OCI-M1 (cell line): ENCODE measurements around the gene BPTF.
"Not testable (repeated sequence)": the region's sequence is repeated elsewhere in the genome, so short reads cannot be mapped to it uniquely, and the experiment has no call there.

Source experiments
- DNase-seq: peaks from one replicate; lab custom pipeline; 2025; lab: John Stamatoyannopoulos, UW

BPTF gene

GRCh38 chr17:67974185-67974584, 148.9 kb downstream of the BPTF start:
- no peak for DNase-seq

DNA sequence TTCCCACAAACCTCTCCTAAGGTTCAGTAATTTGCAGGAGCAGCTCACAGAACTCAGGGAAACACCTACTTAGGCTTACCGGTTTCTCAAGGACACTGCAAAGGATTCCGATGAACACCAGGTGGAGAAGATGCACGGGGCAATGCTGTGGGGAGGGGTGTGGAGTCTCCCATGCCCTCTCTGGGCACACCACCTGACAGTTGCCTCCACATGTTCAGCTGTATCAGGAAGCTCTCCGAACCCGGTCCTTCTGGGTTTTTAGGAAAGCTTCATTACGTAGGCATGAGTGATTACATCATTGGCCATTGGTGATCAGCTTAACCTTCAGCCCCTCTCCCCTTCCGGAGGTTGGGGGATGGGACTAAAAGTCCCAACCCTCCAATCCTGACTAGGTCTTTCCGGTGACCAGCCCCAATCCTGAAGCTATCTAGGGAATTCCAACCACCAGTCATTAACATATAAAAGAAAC, 149.3 kb downstream of the BPTF start:
- DNase-seq, result no peak

GRCh38 chr17:67976306-67976705, 151.0 kb downstream of the BPTF start:
- not testable (repeated sequence) for DNase-seq

DNA sequence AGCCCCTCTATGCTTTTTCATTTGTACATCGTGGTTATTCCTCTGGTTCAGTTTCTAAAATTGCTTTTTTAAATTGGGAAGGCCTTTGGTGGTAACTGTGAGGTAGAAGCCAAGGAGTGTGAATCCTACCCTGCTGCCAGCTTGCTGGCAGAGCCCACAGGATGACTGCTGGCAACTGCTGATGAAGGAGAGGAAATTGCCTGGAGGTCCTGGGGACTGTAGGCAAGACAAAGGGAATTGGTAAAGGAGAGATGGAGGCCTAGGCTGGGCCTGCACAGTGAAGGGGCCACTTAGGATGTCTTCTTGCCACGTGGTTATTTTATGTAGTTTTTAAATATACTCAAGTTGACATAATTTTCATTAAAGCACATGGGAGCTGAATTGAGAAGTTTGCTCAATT, 155.2 kb downstream of the BPTF start:
- no peak for DNase-seq

GRCh38 chr17:67980883-67981282, 155.6 kb downstream of the BPTF start:
- DNase-seq, result not testable (repeated sequence)

DNA sequence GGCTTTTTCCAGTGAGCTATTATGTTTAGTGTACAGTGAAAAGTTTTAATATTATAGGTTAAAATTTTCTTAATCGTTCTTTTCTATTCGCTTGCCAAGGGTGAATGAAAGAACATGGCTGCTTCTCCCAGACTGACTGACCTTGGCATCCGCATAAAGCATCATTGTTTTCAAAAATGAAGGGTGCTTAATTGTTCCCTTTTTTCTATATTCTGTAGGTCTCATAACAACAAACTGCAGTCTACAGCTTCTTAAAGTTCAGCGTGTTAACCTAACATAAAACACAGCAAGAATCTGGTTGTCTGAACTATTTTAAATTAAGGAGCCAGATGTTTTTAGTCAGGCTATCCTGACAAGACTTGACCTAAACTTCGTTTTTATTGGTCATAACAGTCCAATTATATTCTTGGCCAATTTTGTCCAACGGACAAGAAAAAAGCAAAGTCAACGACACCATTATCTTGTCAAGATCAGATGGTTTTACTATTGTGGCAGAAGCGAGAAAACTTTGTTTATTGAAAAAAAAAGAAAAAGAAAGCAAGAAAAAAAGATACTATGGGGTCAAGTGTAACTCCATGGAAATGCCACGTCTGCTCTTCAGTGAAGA, 156.8 kb downstream of the BPTF start:
- no peak for DNase-seq

GRCh38 chr17:67982686-67983382, 157.5 kb downstream of the BPTF start:
- DNase-seq, result no peak

DNA sequence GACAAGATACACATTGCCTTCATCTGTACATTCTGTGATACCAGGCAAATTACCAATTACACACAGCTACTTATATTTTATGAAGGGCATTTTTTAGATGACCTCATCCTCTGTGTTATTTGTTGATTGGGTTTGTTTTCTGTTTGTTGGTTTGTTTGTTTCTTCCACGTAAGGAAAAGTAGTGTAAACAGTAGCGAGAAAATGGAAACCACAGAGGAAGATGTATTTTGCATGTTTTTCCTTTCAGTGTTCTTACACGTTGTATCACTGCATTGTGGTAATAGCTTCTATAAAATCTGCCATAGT, 158.0 kb downstream of the BPTF start:
- DNase-seq, result no peak

GRCh38 chr17:67990909-67991308, 165.6 kb downstream of the BPTF start:
- DNase-seq, result no peak

DNA sequence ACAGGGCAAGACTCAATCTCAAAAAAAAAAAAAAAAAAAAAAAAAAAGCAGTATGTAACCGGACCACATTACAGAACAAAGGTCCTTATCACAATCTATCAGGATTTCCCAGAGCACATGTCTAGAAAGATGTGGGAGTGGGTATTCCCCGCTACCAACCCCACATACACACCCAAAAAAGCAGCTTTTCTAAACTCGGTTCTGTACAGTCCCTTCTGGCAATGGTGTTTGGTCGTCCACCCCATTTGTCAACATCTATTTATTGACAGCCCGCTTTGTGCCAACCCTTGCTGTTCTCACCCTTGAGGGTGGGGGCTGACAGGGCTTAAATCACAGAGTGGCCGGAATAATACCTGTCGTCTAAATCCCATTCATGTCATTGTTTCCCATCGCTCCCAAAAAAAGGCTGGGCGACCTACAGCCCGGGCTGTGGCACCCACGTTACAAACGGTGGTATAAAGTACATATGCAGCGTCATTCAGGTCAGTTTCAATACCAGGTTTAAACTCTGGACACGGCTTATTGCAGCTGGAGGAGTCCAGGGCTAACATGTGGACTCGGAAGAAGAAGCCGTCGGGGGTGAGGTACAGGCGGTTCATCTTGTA, 167.3 kb downstream of the BPTF start:
- peak; percentile 64 for DNase-seq

GRCh38 chr17:67993153-67993997, 168.1 kb downstream of the BPTF start:
- peak; percentile 84 for DNase-seq

- DNase-seq, result no peak
These were observed 168.7 kb downstream of the BPTF start for GRCh38 chr17:67993998-67994361.

- peak; percentile 35 for DNase-seq
These were observed 169.7 kb downstream of the BPTF start for GRCh38 chr17:67994817-67995569.

- peak; percentile 25 for DNase-seq
These were observed 170.4 kb downstream of the BPTF start for GRCh38 chr17:67995570-67996263.

- DNase-seq, result not testable (repeated sequence)
These were observed 171.2 kb downstream of the BPTF start, which contains the start of gene C17orf58 for GRCh38 chr17:67996301-67997171. Gene C17orf58, minus strand, starts transcription at chr17:67996469. Its CDS starts 271 bp downstream, at chr17:67996198.

GRCh38 chr17:67998466-67998865, 173.2 kb downstream of the BPTF start:
- DNase-seq, result no peak

DNA sequence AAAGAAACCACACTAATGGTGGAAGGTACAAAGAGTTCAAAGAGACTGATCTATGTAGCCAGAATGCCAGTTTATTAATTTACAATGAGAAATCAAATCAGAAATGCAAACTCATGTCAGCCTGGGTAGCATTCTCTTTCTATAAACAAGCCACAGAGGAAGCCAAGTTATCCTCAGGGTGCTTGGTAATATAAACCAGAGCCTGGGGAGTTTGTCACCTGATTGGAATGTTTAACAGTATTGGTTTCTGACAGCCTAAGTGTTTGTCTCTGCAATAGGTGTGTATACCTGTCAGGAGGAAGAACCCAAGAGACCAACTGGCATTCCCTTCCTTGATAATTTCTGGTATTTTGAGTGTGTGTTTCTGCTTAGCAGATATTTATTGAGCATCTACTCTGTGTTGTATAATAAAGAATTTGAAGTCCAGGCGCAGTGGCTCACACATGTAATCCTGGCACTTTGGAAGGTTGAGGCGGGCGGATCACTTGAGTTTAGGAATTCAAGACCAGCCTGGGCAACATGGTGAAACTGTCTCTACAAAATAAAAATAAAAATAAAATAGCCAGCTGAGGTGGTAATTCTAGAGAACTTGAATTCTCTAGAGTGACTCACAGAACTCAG, 174.1 kb downstream of the BPTF start:
- DNase-seq, result no peak

- DNase-seq, result no peak
These were observed 178.9 kb downstream of the BPTF start for GRCh38 chr17:68004201-68004600.

- DNase-seq, result no peak
These were observed 181.5 kb downstream of the BPTF start for GRCh38 chr17:68006797-68007196.

DNA sequence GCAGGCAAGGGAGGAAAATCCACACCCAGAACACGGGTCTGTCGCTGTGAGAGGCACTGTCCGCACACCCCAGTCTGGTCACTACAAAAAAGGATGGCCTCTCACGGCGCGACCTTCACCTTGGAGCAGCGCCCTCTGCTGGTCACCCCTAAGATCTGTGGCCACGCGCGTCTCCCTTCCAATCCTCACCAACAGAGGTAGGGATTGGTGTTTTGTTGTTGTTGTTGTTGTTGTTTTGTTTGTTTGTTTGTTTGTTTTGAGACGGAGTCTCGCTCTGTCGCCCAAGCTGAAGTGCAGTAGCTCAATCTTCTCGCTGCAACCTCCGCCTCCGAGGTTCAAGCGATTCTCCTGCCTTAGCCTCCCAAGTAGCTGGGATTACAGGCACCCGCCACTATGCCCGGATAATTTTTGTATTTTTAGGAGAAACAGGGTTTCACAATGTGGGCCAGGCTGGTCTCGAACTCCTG, 185.9 kb downstream of the BPTF start:
- peak; percentile 71 for DNase-seq
